Gastroesophageal sphincter (tissue), 4 donors: ENCODE results near the gene TBC1D24. TPM values are rescaled to one million over a fixed set of nuclear protein-coding genes. Genes with fewer than 3 reads are reported as not detected.

Source experiments
- ATAC-seq: fragments of 150-250 bp; one replicate; pipeline ENCODE4 v1.9.1; 2016; ENCODE audit warnings: mild to moderate bottlenecking, moderate library complexity
- H3K27ac ChIP-seq, 4 donors: fragments of 200-600 bp; sonication (generic) in 3 of 4; 1 replicate in 3 of 4; 2 replicates in 1 of 4; pipeline ENCODE4 v1.5.1; 2016 to 2019
- H3K27me3 ChIP-seq: fragments of 200-600 bp; sonication (generic); one replicate; pipeline ENCODE4 v1.5.1; 2019
- H3K36me3 ChIP-seq, 2 donors: fragments of 200-600 bp; sonication (generic); one replicate each; pipeline ENCODE4 v1.5.1; 2019; ENCODE audit warnings: control low read depth in 1 of 2
- H3K4me1 ChIP-seq, 3 donors: fragments of 200-600 bp; sonication (generic); 1 replicate in 2 of 3; 2 replicates in 1 of 3; pipeline ENCODE4 v1.5.1; 2016 to 2019; ENCODE audit warnings: control low read depth in 2 of 3
- H3K4me3 ChIP-seq, 2 donors: fragments of 200-600 bp; sonication (generic); one replicate each; pipeline ENCODE4 v1.5.1; 2019; ENCODE audit warnings: mild to moderate bottlenecking in 1 of 2, moderate library complexity in 1 of 2
- H3K9me3 ChIP-seq, 3 donors: fragments of 200-600 bp; sonication (generic); one replicate each; pipeline ENCODE4 v1.5.1; 2017 to 2019; ENCODE audit warnings: control low read depth in 2 of 3
- EP300 ChIP-seq: sonication (generic); formaldehyde crosslinking; IDR thresholded peaks from one replicate; pipeline ENCODE4 v1.6.1; 2017; ENCODE audit warnings: antibody characterized with exemption, mild to moderate bottlenecking
- POLR2A ChIP-seq, 2 donors: fragments of 450-650 bp; IDR thresholded peaks; one replicate each; pipeline ENCODE4 v1.6.1; 2017; ENCODE audit warnings: antibody characterized with exemption in 2 of 2, mild to moderate bottlenecking in 2 of 2, moderate library complexity in 1 of 2
- POLR2AphosphoS5 ChIP-seq: sonication (generic); formaldehyde crosslinking; IDR thresholded peaks from one replicate; pipeline ENCODE4 v1.6.1; 2017; ENCODE audit warnings: antibody characterized with exemption
- WGBS, 2 donors: methylation state at CpG; one replicate each; pipeline ENCODE4 v1.1.5; 2018; ENCODE audit warnings: low coverage in 1 of 2; 5-methylcytosine and 5-hydroxymethylcytosine counted together
- total RNA-seq, 4 donors: library from RNA; depleted of rRNA; stranded (reverse); fragments of >200 nt; gene quantifications; one replicate each; pipeline ENCODE4 v1.1.0, GENCODE V29; 2016
- TF ChIP-seq, protein P1 (sequence below), 4 experiments: fragments of 200-600 bp in 2 of 4; fragments of 450-650 bp in 2 of 4; sonication (generic) in 1 of 4; IDR thresholded peaks; one replicate each; pipeline ENCODE4 v1.5.1; 2017 to 2019; ENCODE audit warnings: antibody characterized with exemption in 4 of 4, mild to moderate bottlenecking in 2 of 4, moderate library complexity in 2 of 4

Gene TBC1D24
- total RNA-seq, 4 donors from 2014 or later = 6.2 to 18.4 (median 14.2) TPM

DNA sequence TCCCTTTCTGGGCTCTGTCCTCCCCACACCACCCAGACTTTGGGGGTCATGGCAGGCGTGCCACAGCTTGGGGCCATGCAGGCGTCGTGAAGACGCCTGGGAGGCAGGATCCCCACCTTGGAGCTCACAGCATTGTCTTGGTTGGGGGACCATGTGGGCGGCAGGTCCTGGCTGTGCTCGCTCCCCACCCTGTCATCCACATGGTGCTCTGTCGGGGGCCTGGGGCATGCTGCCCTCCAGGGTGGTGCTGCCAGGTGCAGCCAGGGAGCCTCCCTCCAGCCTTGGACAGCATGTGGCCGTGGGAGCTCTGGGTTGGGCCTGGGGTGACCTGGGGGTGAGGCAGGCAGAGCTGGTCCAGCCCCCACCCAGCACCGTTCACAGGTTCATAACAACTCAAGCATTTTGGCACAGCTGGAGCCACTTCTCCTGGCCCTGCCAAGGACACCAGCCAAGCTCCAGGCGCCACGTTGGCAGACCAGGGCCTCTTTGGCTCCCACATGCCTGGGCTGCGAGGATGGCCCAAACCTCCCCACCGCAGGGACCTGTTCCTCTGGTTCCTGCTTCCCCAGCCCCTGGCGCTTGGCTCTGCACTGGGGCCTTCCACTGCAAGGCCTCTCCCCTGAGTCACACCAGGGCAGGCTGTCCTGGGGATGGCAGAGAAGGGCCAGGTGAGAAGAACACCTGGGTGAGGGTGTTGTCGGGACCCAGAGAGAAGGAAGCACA lies 23.8 kb downstream of the TBC1D24 start:
- H3K4me3 ChIP-seq = no peak overlapping the region
- 60% methylated on average over 2 of the region's 15 CpGs; no CpG with 5 or more reads in 1 of the 2 donors for WGBS, 2 donors
- no peak for ATAC-seq

DNA sequence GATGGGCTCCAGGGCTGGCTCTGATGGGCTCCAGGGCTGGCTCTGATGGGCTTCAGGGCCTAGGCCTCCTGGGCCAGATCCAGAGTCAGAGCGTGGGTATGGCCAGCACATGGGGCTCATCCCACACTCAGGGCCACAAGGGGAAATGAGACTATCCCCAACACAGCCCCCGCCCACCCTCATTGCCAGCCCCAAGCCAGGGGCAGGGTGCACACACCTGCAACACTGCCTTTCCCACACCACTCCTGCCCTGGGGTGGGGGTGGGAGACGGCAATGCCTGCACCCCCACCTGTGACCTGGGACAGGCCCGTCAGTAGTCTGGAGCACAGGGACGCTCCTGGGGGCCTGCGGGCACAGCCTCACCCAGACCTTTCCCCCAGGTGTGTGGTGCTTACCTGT lies 24.5 kb downstream of the TBC1D24 start:
- H3K27ac ChIP-seq = no peak overlapping the region
- TF ChIP-seq EP300 (no peak), POLR2AphosphoS5 (no peak), POLR2A (IDR thresholded peaks at IDR 0.05) (no peak)
- TF ChIP-seq, protein P1, sequence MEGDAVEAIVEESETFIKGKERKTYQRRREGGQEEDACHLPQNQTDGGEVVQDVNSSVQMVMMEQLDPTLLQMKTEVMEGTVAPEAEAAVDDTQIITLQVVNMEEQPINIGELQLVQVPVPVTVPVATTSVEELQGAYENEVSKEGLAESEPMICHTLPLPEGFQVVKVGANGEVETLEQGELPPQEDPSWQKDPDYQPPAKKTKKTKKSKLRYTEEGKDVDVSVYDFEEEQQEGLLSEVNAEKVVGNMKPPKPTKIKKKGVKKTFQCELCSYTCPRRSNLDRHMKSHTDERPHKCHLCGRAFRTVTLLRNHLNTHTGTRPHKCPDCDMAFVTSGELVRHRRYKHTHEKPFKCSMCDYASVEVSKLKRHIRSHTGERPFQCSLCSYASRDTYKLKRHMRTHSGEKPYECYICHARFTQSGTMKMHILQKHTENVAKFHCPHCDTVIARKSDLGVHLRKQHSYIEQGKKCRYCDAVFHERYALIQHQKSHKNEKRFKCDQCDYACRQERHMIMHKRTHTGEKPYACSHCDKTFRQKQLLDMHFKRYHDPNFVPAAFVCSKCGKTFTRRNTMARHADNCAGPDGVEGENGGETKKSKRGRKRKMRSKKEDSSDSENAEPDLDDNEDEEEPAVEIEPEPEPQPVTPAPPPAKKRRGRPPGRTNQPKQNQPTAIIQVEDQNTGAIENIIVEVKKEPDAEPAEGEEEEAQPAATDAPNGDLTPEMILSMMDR (IDR thresholded peaks at IDR 0.05) = no peak
- peaks cover 0 to 53% (median 26%) of the 10 kb centered on the region in 3 donors for H3K4me1 ChIP-seq
- H3K27me3 ChIP-seq = no peaks in the 10 kb centered on the region
- peaks cover 0 to 46% of the 10 kb centered on the region in 2 donors for H3K36me3 ChIP-seq
- ATAC-seq = no peak
- WGBS, 2 donors = no CpG with 5 or more reads among the region's 6 CpGs
- H3K4me3 ChIP-seq = no peak overlapping the region
- no peaks in the 10 kb centered on the region for H3K9me3 ChIP-seq

More for the DNA sequence above, 23.8 kb downstream of the TBC1D24 start:
- Histone ChIP-seq H3K4me1 (peaks cover 0 to 53% (median 26%) of the 10 kb centered on the region in 3 donors), H3K36me3 (peaks cover 0 to 46% of the 10 kb centered on the region in 2 donors), H3K27me3 (no peaks in the 10 kb centered on the region), H3K9me3 (no peaks in the 10 kb centered on the region), H3K27ac (peak overlapping the region in 2 of 4 donors; percentile 46 to 49)
- TF ChIP-seq, protein P1 (IDR thresholded peaks at IDR 0.05) = no peak
- TF ChIP-seq POLR2AphosphoS5 (no peak), EP300 (no peak), POLR2A (IDR thresholded peaks at IDR 0.05) (no peak)

DNA sequence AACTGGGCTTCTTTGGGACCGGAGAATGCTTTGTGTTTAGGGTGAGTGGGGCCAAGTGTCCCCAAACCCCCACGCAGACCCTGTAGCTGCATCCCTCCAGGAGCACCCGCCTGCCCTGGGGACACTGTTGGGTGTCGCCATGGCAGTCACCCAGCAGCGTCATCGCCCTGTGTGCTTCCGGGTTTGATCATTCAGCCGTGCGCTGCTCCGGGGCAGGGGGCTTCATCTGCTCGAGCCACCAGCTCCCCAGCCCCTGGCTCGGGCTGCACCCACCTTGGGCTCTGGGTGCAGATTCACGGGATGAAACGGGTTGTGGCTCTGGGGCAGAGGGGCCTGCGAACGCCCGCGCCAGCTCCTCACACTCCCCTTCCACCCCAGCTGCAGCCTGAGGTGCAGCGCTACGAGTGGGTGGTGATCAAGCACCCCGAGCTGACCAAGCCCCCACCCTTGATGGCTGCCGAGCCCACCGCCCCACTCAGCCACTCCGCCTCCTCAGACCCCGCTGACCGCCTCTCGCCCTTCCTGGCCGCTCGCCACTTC lies 25.0 kb downstream of the TBC1D24 start:
- Histone ChIP-seq H3K27me3 (no peaks in the 10 kb centered on the region), H3K4me1 (peaks cover 0 to 53% (median 26%) of the 10 kb centered on the region in 3 donors), H3K4me3 (no peak overlapping the region), H3K27ac (no peak overlapping the region), H3K36me3 (peaks cover 0 to 46% of the 10 kb centered on the region in 2 donors), H3K9me3 (no peaks in the 10 kb centered on the region)
- TF ChIP-seq, protein P1 (IDR thresholded peaks at IDR 0.05) = no peak
- TF ChIP-seq EP300 (no peak), POLR2AphosphoS5 (no peak), POLR2A (IDR thresholded peaks at IDR 0.05) (no peak)
- no CpG with 5 or more reads among the region's 29 CpGs for WGBS, 2 donors
- ATAC-seq = no peak

DNA sequence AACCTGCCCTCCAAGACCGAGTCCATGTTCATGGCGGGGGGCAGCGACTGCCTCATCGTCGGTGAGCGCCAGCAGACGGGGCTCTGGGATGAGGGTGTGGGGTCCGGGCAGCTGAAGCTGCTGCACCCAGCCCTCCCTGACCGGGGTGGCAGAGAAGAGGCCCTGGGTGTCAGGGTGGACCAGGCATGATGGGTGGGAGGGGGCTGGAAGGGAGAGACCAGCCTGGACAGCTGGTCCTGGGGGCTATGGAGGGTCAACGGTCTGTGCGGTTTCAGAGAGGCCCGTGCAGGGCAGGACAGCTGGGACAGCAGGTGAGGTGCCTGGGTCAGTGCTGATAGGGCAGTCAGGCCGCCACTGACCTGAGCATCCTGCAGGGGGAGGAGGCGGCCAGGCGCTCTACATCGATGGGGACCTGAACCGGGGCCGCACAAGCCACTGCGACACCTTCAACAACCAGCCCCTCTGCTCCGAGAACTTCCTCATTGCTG lies 25.5 kb downstream of the TBC1D24 start:
- 100% methylated on average over 1 of the region's 20 CpGs; no CpG with 5 or more reads in 1 of the 2 donors for WGBS, 2 donors
- H3K36me3 ChIP-seq = peaks cover 0 to 46% of the 10 kb centered on the region in 2 donors
- no peaks in the 10 kb centered on the region for H3K27me3 ChIP-seq
- peaks cover 0 to 53% (median 26%) of the 10 kb centered on the region in 3 donors for H3K4me1 ChIP-seq
- no peak overlapping the region for H3K4me3 ChIP-seq
- H3K27ac ChIP-seq = no peak overlapping the region
- no peak for ATAC-seq
- no peaks in the 10 kb centered on the region for H3K9me3 ChIP-seq
- TF ChIP-seq, protein P1 (IDR thresholded peaks at IDR 0.05) = no peak
- TF ChIP-seq POLR2AphosphoS5 = no peak
- TF ChIP-seq EP300 = no peak
- no peak for TF ChIP-seq POLR2A (IDR thresholded peaks at IDR 0.05)
